IPS-15b (cell line): ENCODE measurements around the gene GPR150.

Experiments
- H3K27me3 ChIP-seq: one replicate; pipeline ENCODE4 v1.6.1; 2013; ENCODE audit warnings: low read length; ENCODE audit not compliant: control insufficient read depth, insufficient read depth
- H3K36me3 ChIP-seq: one replicate; pipeline ENCODE4 v1.6.1; 2013; ENCODE audit warnings: low read length; ENCODE audit not compliant: control insufficient read depth, insufficient read depth
- H3K4me1 ChIP-seq: one replicate; pipeline ENCODE4 v1.6.1; 2013; ENCODE audit warnings: mild to moderate bottlenecking, low read length; ENCODE audit not compliant: control insufficient read depth, insufficient read depth
- H3K4me3 ChIP-seq: one replicate; pipeline ENCODE4 v1.5.1; 2013; ENCODE audit warnings: low read depth, low read length
- H3K9ac ChIP-seq: one replicate; pipeline ENCODE4 v1.6.1; 2013; ENCODE audit warnings: low read depth, mild to moderate bottlenecking, low read length
- H3K9me3 ChIP-seq: one replicate; pipeline ENCODE4 v1.6.1; 2013; ENCODE audit warnings: mild to moderate bottlenecking, low read length; ENCODE audit not compliant: control insufficient read depth, insufficient read depth

The GPR150 gene

GRCh38 chr5:95610546-95610945, 9.3 kb upstream of the GPR150 start:
- no peaks in the 10 kb centered on the region for H3K9me3 ChIP-seq
- no peaks in the 10 kb centered on the region for H3K4me1 ChIP-seq
- H3K4me3 ChIP-seq = no peak overlapping the region
- H3K27me3 ChIP-seq = no peaks in the 10 kb centered on the region
- H3K9ac ChIP-seq = no peak overlapping the region
- no peaks in the 10 kb centered on the region for H3K36me3 ChIP-seq

- H3K4me3 ChIP-seq = no peak overlapping the region
Observed at GRCh38 chr5:95611396-95611795, 8.5 kb upstream of the GPR150 start.

GRCh38 chr5:95613514-95613913, 6.4 kb upstream of the GPR150 start:
- H3K36me3 ChIP-seq = no peaks in the 10 kb centered on the region
- no peaks in the 10 kb centered on the region for H3K4me1 ChIP-seq
- H3K4me3 ChIP-seq = no peak overlapping the region
- no peak overlapping the region for H3K9ac ChIP-seq
- H3K9me3 ChIP-seq = no peaks in the 10 kb centered on the region
- H3K27me3 ChIP-seq = peaks cover 11% of the 10 kb centered on the region

More at GRCh38 chr5:95611396-95611795, 8.5 kb upstream of the GPR150 start:
- Histone ChIP-seq H3K27me3 (no peaks in the 10 kb centered on the region), H3K9ac (no peak overlapping the region), H3K36me3 (no peaks in the 10 kb centered on the region), H3K9me3 (no peaks in the 10 kb centered on the region), H3K4me1 (no peaks in the 10 kb centered on the region)

- no peaks in the 10 kb centered on the region for H3K36me3 ChIP-seq
- H3K27me3 ChIP-seq = peaks cover 27% of the 10 kb centered on the region
- H3K4me3 ChIP-seq = no peak overlapping the region
- peaks cover 5% of the 10 kb centered on the region for H3K4me1 ChIP-seq
- H3K9me3 ChIP-seq = no peaks in the 10 kb centered on the region
- H3K9ac ChIP-seq = no peak overlapping the region
Observed at GRCh38 chr5:95615164-95615467, 4.8 kb upstream of the GPR150 start.

- Histone ChIP-seq H3K27me3 (peaks cover 43% of the 10 kb centered on the region), H3K4me3 (no peak overlapping the region), H3K36me3 (no peaks in the 10 kb centered on the region), H3K9ac (no peak overlapping the region), H3K9me3 (no peaks in the 10 kb centered on the region), H3K4me1 (peaks cover 5% of the 10 kb centered on the region)
Observed at GRCh38 chr5:95617057-95617456, 2.8 kb upstream of the GPR150 start.

GRCh38 chr5:95619096-95619495, 791 bp upstream of the GPR150 start:
- Histone ChIP-seq H3K4me1 (peaks cover 5% of the 10 kb centered on the region), H3K9me3 (no peaks in the 10 kb centered on the region), H3K27me3 (peaks cover 61% of the 10 kb centered on the region), H3K4me3 (peak overlapping the region; percentile 64), H3K9ac (no peak overlapping the region), H3K36me3 (no peaks in the 10 kb centered on the region)

- H3K27me3 ChIP-seq = peaks cover 61% of the 10 kb centered on the region
- H3K36me3 ChIP-seq = no peaks in the 10 kb centered on the region
- H3K4me1 ChIP-seq = peaks cover 5% of the 10 kb centered on the region
- no peaks in the 10 kb centered on the region for H3K9me3 ChIP-seq
- no peak overlapping the region for H3K9ac ChIP-seq
- peak overlapping the region; percentile 64 for H3K4me3 ChIP-seq
Observed at GRCh38 chr5:95619514-95620029, 315 bp upstream of the GPR150 start.

GRCh38 chr5:95620870-95621838, 1.3 kb downstream of the GPR150 start:
- Histone ChIP-seq H3K27me3 (peaks cover 61% of the 10 kb centered on the region), H3K36me3 (no peaks in the 10 kb centered on the region), H3K4me1 (peaks cover 5% of the 10 kb centered on the region), H3K4me3 (peak overlapping the region; percentile 64), H3K9ac (no peak overlapping the region), H3K9me3 (no peaks in the 10 kb centered on the region)

GRCh38 chr5:95621839-95622629, 2.1 kb downstream of the GPR150 start:
- Histone ChIP-seq H3K4me3 (peak overlapping the region; percentile 64), H3K4me1 (peaks cover 5% of the 10 kb centered on the region), H3K27me3 (peaks cover 60% of the 10 kb centered on the region), H3K9ac (no peak overlapping the region), H3K36me3 (no peaks in the 10 kb centered on the region), H3K9me3 (no peaks in the 10 kb centered on the region)

- no peak overlapping the region for H3K9ac ChIP-seq
- H3K4me3 ChIP-seq = no peak overlapping the region
- H3K4me1 ChIP-seq = peaks cover 5% of the 10 kb centered on the region
- peaks cover 48% of the 10 kb centered on the region for H3K27me3 ChIP-seq
- H3K9me3 ChIP-seq = peaks cover 6% of the 10 kb centered on the region
- H3K36me3 ChIP-seq = no peaks in the 10 kb centered on the region
Observed at GRCh38 chr5:95623706-95624105, 3.8 kb downstream of the GPR150 start.

- Histone ChIP-seq H3K4me3 (no peak overlapping the region), H3K9ac (no peak overlapping the region), H3K27me3 (peaks cover 42% of the 10 kb centered on the region), H3K4me1 (peaks cover 2% of the 10 kb centered on the region), H3K36me3 (no peaks in the 10 kb centered on the region), H3K9me3 (peaks cover 10% of the 10 kb centered on the region)
Observed at GRCh38 chr5:95624368-95624767, 4.5 kb downstream of the GPR150 start.
